ENCODE measurements around the gene FAM107B.

FAM107B gene

DNA sequence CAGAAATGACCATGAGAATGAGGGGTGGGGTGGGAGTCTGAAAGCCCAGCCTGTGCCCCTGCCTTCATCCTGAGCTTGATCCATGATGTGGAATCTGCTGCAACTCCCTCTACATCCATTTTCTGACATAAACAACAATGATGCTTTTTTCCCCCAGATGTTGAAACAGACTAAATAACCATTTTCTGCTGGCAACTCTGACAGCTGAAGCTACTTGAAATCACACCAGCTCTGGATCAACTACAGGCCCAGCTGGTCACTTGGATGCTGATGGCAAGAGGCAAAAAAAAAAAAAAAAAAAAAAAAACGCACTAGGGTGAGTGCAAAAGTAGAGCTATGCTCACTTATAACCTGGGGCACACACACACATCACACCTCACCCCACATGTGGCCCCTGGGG lies 74.2 kb downstream of the FAM107B start:
- Histone ChIP-seq H3K36me3 (ENCODE audit: insufficient read depth, low read length) (no peaks in the 10 kb centered on the region), H3K27ac (ENCODE audit: low read depth, low read length) (no peak overlapping the region), H3K9ac (ENCODE audit: low read length) (no peak overlapping the region), H3K27me3 (ENCODE audit: control insufficient read depth in 1 of 2, insufficient read depth in 2 of 2, low read length in 2 of 2) (no peaks in the 10 kb centered on the region), H3K4me3 (ENCODE audit: low read depth in 1 of 2, low read length in 2 of 2) (no peak overlapping the region), H3K4me1 (ENCODE audit: insufficient read depth, low read length) (peaks cover 7% of the 10 kb centered on the region), H3K9me3 (ENCODE audit: low read length) (no peaks in the 10 kb centered on the region)

DNA sequence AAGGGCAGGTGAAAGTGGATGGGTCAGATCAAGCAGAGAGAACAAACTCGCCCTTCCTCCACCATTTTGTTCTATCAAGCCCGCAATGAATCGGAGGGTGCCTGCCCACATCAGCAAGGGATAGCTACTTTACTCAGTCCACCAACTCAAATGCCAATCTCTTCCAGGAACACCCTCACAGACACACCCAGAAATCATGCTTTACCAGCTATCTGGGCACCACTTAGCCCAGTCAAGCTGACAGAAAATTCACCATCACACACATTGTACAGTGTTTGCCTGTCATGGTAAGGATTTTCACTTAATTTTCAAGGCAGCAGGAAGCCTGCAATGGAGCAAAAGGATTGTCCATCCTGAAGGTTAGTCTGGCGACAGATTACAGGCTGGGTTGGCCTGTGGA lies 75.2 kb downstream of the FAM107B start:
- H3K27me3 ChIP-seq (ENCODE audit: control insufficient read depth in 1 of 2, insufficient read depth in 2 of 2, low read length in 2 of 2) = no peaks in the 10 kb centered on the region
- H3K4me1 ChIP-seq (ENCODE audit: insufficient read depth, low read length) = peaks cover 7% of the 10 kb centered on the region

DNA sequence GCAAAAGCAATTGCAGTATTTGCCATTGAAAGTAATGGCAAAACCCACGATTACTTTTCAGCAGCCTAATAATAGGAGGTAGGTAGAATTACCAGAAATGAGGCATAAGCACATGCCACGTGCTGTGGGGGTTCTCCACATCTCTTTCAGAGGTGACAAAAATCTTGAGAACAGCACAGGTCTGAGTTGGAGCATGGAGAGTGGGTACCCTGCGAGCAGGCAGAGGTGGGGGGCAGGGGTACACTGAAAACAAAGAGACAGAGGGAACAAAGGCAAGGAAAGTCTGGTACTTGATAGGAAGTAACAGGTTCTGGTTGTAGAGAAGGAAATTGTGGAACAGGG lies 75.9 kb downstream of the FAM107B start:
- Histone ChIP-seq H3K4me3 (ENCODE audit: low read depth in 1 of 2, low read length in 2 of 2) (no peak overlapping the region), H3K9ac (ENCODE audit: low read length) (no peak overlapping the region), H3K36me3 (ENCODE audit: insufficient read depth, low read length) (no peaks in the 10 kb centered on the region), H3K27me3 (ENCODE audit: control insufficient read depth in 1 of 2, insufficient read depth in 2 of 2, low read length in 2 of 2) (no peaks in the 10 kb centered on the region), H3K9me3 (ENCODE audit: low read length) (no peaks in the 10 kb centered on the region), H3K4me1 (ENCODE audit: insufficient read depth, low read length) (peaks cover 7% of the 10 kb centered on the region), H3K27ac (ENCODE audit: low read depth, low read length) (no peak overlapping the region)

More for the DNA sequence above, 75.2 kb downstream of the FAM107B start:
- Histone ChIP-seq H3K9ac (ENCODE audit: low read length) (no peak overlapping the region), H3K9me3 (ENCODE audit: low read length) (no peaks in the 10 kb centered on the region), H3K4me3 (ENCODE audit: low read depth in 1 of 2, low read length in 2 of 2) (no peak overlapping the region), H3K36me3 (ENCODE audit: insufficient read depth, low read length) (no peaks in the 10 kb centered on the region), H3K27ac (ENCODE audit: low read depth, low read length) (no peak overlapping the region)

DNA sequence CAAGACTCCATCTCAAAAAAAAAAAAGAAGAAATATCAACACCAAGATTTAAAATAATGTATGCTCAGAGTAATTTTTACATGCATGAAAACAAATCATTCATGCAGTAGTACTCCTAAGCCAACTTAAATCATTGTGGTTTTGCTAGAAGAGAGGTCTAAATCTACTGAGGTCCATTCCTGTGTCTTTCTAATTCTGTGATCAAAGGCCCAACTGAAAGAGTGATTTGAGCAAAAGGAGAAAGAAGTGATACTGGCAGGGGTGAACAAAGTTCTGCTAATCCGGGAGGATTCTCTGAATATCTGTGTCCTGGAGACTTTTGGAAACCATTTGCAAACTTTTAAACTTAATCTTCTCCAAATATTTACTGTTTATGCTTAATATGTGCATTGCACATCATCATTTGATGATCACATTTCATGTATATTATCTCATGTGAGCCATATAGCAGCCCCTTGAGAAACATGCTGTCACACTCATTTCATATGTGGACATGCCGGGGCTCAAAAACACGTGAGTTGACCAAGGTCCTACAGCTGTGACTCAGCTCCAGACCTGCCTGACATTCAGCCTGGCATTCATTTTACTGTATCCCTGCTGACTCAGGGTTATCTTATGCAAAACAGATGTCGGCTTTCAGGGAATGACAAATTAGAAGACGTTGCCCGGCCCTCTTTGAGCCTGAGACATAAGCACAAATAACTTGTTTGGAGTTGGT lies 76.4 kb downstream of the FAM107B start:
- Histone ChIP-seq H3K27ac (ENCODE audit: low read depth, low read length) (no peak overlapping the region), H3K36me3 (ENCODE audit: insufficient read depth, low read length) (no peaks in the 10 kb centered on the region), H3K27me3 (ENCODE audit: control insufficient read depth in 1 of 2, insufficient read depth in 2 of 2, low read length in 2 of 2) (no peaks in the 10 kb centered on the region), H3K9ac (ENCODE audit: low read length) (no peak overlapping the region), H3K4me3 (ENCODE audit: low read depth in 1 of 2, low read length in 2 of 2) (no peak overlapping the region), H3K9me3 (ENCODE audit: low read length) (no peaks in the 10 kb centered on the region), H3K4me1 (ENCODE audit: insufficient read depth, low read length) (peaks cover 7% of the 10 kb centered on the region)

DNA sequence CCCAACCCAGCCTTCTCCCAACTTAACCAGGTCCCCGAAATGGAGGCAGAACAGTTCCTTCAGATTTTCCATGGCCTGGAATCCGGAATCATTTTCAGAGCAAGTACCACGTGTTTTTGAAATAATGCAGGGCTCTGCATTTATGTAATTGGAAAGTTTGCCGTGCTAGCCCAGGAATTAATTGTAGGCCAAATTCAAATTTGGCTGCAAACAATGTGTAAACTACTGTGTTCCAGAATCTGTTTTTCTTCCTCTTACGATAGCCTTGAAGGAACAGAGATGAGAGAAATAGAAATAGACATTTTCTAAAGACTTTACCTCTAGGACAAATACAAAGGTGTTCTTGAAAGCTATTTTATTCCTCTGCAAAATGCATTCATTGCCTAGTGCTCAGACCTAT lies 77.4 kb downstream of the FAM107B start:
- peak overlapping the region; percentile 4 for H3K27ac ChIP-seq (ENCODE audit: low read depth, low read length)
- no peak overlapping the region for H3K4me3 ChIP-seq (ENCODE audit: low read depth in 1 of 2, low read length in 2 of 2)
- no peak overlapping the region for H3K9ac ChIP-seq (ENCODE audit: low read length)
- H3K36me3 ChIP-seq (ENCODE audit: insufficient read depth, low read length) = no peaks in the 10 kb centered on the region
- H3K4me1 ChIP-seq (ENCODE audit: insufficient read depth, low read length) = peaks cover 7% of the 10 kb centered on the region
- H3K9me3 ChIP-seq (ENCODE audit: low read length) = no peaks in the 10 kb centered on the region
- H3K27me3 ChIP-seq (ENCODE audit: control insufficient read depth in 1 of 2, insufficient read depth in 2 of 2, low read length in 2 of 2) = no peaks in the 10 kb centered on the region

DNA sequence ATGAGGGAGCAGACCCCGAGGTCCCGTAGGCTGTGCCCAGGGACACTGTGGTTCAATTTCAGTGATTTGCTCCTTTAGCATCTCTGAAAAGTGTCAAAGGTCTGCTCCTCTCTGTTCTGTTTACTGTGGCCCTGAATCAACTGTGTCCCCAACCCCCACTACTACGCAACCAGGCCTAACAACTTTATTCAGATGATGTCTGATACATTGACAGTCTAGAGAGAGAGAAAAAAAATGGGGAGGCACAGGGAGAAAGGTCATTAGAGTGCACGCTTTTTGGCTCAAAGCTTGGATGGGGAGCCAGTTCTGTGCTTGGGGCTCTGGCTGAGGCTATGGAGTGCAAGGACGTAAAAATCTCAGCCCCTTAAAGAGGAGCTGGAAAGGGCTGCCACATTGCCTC lies 77.9 kb downstream of the FAM107B start:
- Histone ChIP-seq H3K4me1 (ENCODE audit: insufficient read depth, low read length) (peaks cover 7% of the 10 kb centered on the region), H3K36me3 (ENCODE audit: insufficient read depth, low read length) (no peaks in the 10 kb centered on the region), H3K27ac (ENCODE audit: low read depth, low read length) (peak overlapping the region; percentile 4), H3K9me3 (ENCODE audit: low read length) (no peaks in the 10 kb centered on the region), H3K4me3 (ENCODE audit: low read depth in 1 of 2, low read length in 2 of 2) (no peak overlapping the region), H3K9ac (ENCODE audit: low read length) (no peak overlapping the region), H3K27me3 (ENCODE audit: control insufficient read depth in 1 of 2, insufficient read depth in 2 of 2, low read length in 2 of 2) (no peaks in the 10 kb centered on the region)

DNA sequence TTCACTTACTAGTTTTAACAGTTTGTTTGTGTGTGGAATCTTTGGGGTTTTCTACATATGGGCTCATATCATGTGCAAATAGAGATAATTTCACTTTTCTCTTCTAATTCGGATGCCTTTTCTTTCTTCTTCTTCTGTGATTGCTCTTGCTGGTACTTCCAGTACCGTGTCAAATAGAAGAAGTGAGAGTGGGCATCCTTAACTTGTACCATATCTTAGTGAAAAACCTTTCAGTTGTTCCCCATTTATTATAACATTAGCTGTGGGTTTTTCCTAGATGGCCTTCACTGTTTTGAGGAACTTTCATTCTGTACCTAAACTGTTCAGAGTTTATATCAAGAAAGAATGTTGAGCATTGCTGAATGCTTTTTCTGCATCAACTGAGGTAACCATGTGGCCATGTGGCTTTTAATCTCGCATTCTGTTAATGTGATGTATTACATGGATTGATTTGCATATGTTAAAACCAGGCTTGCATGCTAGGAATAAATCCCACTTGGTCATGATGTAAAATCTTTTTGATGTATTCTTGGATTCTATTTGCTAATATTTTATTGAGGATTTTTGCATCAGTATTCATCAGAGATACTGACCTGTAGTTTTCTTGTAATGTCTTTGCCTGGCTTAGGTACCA lies 78.7 kb downstream of the FAM107B start:
- Histone ChIP-seq H3K36me3 (ENCODE audit: insufficient read depth, low read length) (no peaks in the 10 kb centered on the region), H3K27me3 (ENCODE audit: control insufficient read depth in 1 of 2, insufficient read depth in 2 of 2, low read length in 2 of 2) (no peaks in the 10 kb centered on the region)

DNA sequence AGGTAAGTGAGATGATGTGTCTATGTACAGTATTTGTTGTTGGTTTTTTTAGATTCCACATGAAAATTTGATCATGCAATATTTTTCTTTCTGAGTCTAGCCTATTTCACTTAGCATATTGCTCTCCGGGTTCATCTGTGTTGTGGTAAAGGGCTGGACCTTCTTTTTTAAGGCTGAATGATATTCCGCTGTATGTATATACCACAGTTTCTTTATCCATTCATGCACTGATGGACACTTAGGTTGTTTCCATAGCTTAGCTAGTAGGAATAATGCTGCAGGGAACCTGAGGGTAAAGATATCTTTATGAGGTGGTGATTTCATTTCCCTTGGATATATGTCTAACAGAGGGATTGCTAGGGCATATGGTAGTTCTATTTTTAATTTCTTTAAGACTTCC lies 80.8 kb downstream of the FAM107B start:
- H3K36me3 ChIP-seq (ENCODE audit: insufficient read depth, low read length) = no peaks in the 10 kb centered on the region
- no peak overlapping the region for H3K9ac ChIP-seq (ENCODE audit: low read length)
- H3K27ac ChIP-seq (ENCODE audit: low read depth, low read length) = no peak overlapping the region
- no peaks in the 10 kb centered on the region for H3K27me3 ChIP-seq (ENCODE audit: control insufficient read depth in 1 of 2, insufficient read depth in 2 of 2, low read length in 2 of 2)
- no peaks in the 10 kb centered on the region for H3K9me3 ChIP-seq (ENCODE audit: low read length)
- no peak overlapping the region for H3K4me3 ChIP-seq (ENCODE audit: low read depth in 1 of 2, low read length in 2 of 2)
- peaks cover 7% of the 10 kb centered on the region for H3K4me1 ChIP-seq (ENCODE audit: insufficient read depth, low read length)

More for the DNA sequence above, 78.7 kb downstream of the FAM107B start:
- Histone ChIP-seq H3K27ac (ENCODE audit: low read depth, low read length) (no peak overlapping the region), H3K4me1 (ENCODE audit: insufficient read depth, low read length) (peaks cover 7% of the 10 kb centered on the region), H3K9ac (ENCODE audit: low read length) (no peak overlapping the region), H3K9me3 (ENCODE audit: low read length) (no peaks in the 10 kb centered on the region), H3K4me3 (ENCODE audit: low read depth in 1 of 2, low read length in 2 of 2) (no peak overlapping the region)

DNA sequence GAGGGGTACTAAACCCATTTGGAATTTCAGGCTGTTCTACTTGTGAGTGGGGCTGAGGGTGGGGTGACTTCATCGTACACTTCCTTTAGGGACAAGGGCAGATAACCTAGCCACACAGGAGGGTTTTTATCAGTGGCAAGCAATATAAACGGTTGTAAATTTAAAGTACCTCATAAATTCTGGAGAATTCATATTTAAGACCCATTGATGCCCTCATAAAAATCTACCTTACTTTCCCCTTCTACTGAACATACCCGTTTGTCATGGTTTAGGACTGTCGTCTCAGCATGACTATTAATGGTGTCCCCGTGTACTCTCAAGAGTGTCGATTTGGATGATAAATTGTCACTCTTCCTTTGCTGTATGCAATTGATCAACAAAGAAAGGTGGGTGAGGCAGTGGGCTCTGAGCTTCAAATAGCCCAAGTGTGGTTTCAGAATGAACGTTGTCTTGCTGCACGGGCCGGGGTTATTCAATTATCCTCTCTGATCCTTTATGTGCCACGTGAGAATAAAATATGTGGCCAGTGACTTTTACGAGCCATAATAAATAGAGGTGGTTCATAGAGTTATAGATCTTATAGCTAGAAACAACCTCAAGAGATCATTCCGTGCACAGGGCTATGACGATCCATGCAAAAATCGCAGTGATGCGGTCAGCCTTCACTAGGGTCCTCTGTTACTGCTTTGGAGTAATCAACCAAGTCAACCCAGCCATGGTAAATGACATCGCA lies 82.2 kb downstream of the FAM107B start:
- no peak overlapping the region for H3K9ac ChIP-seq (ENCODE audit: low read length)
- no peaks in the 10 kb centered on the region for H3K9me3 ChIP-seq (ENCODE audit: low read length)
- H3K27ac ChIP-seq (ENCODE audit: low read depth, low read length) = no peak overlapping the region
- H3K27me3 ChIP-seq (ENCODE audit: control insufficient read depth in 1 of 2, insufficient read depth in 2 of 2, low read length in 2 of 2) = no peaks in the 10 kb centered on the region
- H3K4me1 ChIP-seq (ENCODE audit: insufficient read depth, low read length) = peaks cover 7% of the 10 kb centered on the region
- no peaks in the 10 kb centered on the region for H3K36me3 ChIP-seq (ENCODE audit: insufficient read depth, low read length)
- H3K4me3 ChIP-seq (ENCODE audit: low read depth in 1 of 2, low read length in 2 of 2) = no peak overlapping the region

DNA sequence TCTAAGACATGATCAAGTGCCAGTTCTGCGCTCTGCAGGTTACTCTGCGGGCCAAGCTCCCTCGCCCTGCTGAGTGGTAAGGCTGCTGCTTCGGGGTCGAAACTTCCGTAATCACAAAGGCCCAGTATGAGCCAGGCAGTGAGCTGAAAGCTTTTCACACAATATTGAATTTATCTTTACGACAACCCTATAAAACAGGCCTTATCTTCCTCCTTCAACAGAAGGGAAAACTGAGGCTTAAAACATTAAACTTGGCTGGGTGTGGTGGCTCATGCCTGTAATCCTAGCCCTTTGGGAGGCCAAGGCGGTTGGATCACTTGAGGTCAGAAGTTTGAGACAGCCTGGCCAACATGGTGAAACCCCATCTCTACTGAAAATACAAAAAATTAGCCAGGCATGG lies 83.3 kb downstream of the FAM107B start:
- H3K27ac ChIP-seq (ENCODE audit: low read depth, low read length) = no peak overlapping the region

DNA sequence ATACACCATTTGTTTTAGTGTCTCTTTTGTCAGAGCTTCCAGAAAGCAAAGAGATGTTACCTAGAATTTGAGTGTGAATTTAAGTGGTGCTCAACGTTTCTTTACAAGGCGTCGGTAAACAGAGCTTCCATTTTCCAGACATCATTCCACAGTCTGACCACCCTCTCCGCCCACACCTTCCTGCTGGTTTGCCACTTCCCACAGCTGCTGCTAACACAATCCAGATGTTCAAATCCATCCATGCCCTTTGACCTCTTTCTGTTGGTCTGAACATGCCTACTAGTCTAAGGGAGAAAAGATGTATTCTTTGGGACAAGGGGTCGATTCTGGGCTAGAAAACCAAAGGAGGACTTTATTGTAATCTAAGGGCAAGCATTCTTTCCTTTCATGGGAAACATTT lies 86.1 kb downstream of the FAM107B start:
- H3K9me3 ChIP-seq (ENCODE audit: low read length) = no peaks in the 10 kb centered on the region

More for the DNA sequence above, 83.3 kb downstream of the FAM107B start:
- no peak overlapping the region for H3K9ac ChIP-seq (ENCODE audit: low read length)
- no peaks in the 10 kb centered on the region for H3K9me3 ChIP-seq (ENCODE audit: low read length)
- no peaks in the 10 kb centered on the region for H3K36me3 ChIP-seq (ENCODE audit: insufficient read depth, low read length)
- no peak overlapping the region for H3K4me3 ChIP-seq (ENCODE audit: low read depth in 1 of 2, low read length in 2 of 2)
- no peaks in the 10 kb centered on the region for H3K27me3 ChIP-seq (ENCODE audit: control insufficient read depth in 1 of 2, insufficient read depth in 2 of 2, low read length in 2 of 2)
- H3K4me1 ChIP-seq (ENCODE audit: insufficient read depth, low read length) = no peaks in the 10 kb centered on the region

More for the DNA sequence above, 86.1 kb downstream of the FAM107B start:
- H3K36me3 ChIP-seq (ENCODE audit: insufficient read depth, low read length) = no peaks in the 10 kb centered on the region
- no peak overlapping the region for H3K9ac ChIP-seq (ENCODE audit: low read length)
- no peak overlapping the region for H3K4me3 ChIP-seq (ENCODE audit: low read depth in 1 of 2, low read length in 2 of 2)
- no peaks in the 10 kb centered on the region for H3K27me3 ChIP-seq (ENCODE audit: control insufficient read depth in 1 of 2, insufficient read depth in 2 of 2, low read length in 2 of 2)
- H3K4me1 ChIP-seq (ENCODE audit: insufficient read depth, low read length) = no peaks in the 10 kb centered on the region
- no peak overlapping the region for H3K27ac ChIP-seq (ENCODE audit: low read depth, low read length)

All from muscle layer of colon (tissue), 2 donors.